Lung (tissue), 12 donors: Measurements from ENCODE around the gene STX16. TPM values are rescaled to one million over a fixed set of nuclear protein-coding genes. Genes with fewer than 3 reads are reported as not detected.

Experiments
- ATAC-seq: fragments of 200-7000 bp; cut with Tn5 transposase; one replicate; pipeline ENCODE4 v1.9.1; 2020; ENCODE audit warnings: moderate number of reproducible peaks; ENCODE audit not compliant: insufficient read depth, low FRiP score
- DNase-seq, 3 donors: peaks; one replicate each; pipeline ENCODE4 v3.0.0-alpha.2; 2013 to 2017
- H3K27ac ChIP-seq, 2 donors: one replicate each; pipeline ENCODE4 v1.5.1; 2013; ENCODE audit warnings: mild to moderate bottlenecking in 2 of 2, moderate library complexity in 2 of 2, control low read depth in 1 of 2, inconsistent platforms in 1 of 2, low read depth in 1 of 2, low read length in 1 of 2
- H3K27me3 ChIP-seq, 3 donors: one replicate each; pipeline ENCODE4 v1.5.1; 2013; ENCODE audit warnings: low read length in 2 of 3; ENCODE audit not compliant: control insufficient read depth in 3 of 3, insufficient read depth in 3 of 3
- H3K36me3 ChIP-seq, 4 donors: one replicate each; pipeline ENCODE4 v1.5.1; 2013; ENCODE audit warnings: low read length in 4 of 4, mild to moderate bottlenecking in 1 of 4, moderate library complexity in 1 of 4; ENCODE audit not compliant: control insufficient read depth in 4 of 4, insufficient read depth in 4 of 4
- H3K4me1 ChIP-seq, 5 donors: one replicate each; pipeline ENCODE4 v1.5.1; 2013; ENCODE audit warnings: low read length in 5 of 5, mild to moderate bottlenecking in 2 of 5, moderate library complexity in 1 of 5; ENCODE audit not compliant: control insufficient read depth in 5 of 5, insufficient read depth in 5 of 5
- H3K4me3 ChIP-seq: one replicate; pipeline ENCODE4 v1.5.1; 2013; ENCODE audit warnings: mild to moderate bottlenecking, control low read depth, moderate library complexity
- H3K9ac ChIP-seq, 2 donors: one replicate each; pipeline ENCODE4 v1.5.1; 2013; ENCODE audit warnings: low read length in 2 of 2, control low read depth in 1 of 2; ENCODE audit not compliant: insufficient read depth in 1 of 2
- H3K9me3 ChIP-seq, 4 donors: one replicate each; pipeline ENCODE4 v1.5.1; 2013; ENCODE audit warnings: low read length in 3 of 4, mild to moderate bottlenecking in 1 of 4, moderate library complexity in 1 of 4; ENCODE audit not compliant: control insufficient read depth in 4 of 4, insufficient read depth in 3 of 4
- WGBS, 2 donors: extraction: QIAGEN DNeasy Blood & Tissue Kit; methylation state at CpG; one replicate each; pipeline ENCODE4 v1.1.7; 2013; 5-methylcytosine and 5-hydroxymethylcytosine counted together
- polyA plus RNA-seq, 2 donors: library from polyadenylated mRNA; stranded (reverse); fragments of 200-250 nt; gene quantifications; one replicate each; pipeline ENCODE4 v1.2.1, GENCODE V29; 2013
- total RNA-seq, 2 donors: library from RNA; depleted of rRNA in 1 of 2; stranded (reverse); fragments of >200 nt in 1 of 2; gene quantifications; one replicate each; pipeline ENCODE4 v1.2.1, GENCODE V29; 2014 to 2021
- TF ChIP-seq, protein P1 (sequence below): IDR thresholded peaks from 2 replicates; pipeline ENCODE4 v1.5.1; 2012; ENCODE audit warnings: mild to moderate bottlenecking; ENCODE audit errors: control extremely low read depth, extremely low read depth
- donor health status: control.
- donor health status: control.
- donor health status: Bipolar disorder and iron deficiency.
- donor health status: healthy.
- donor health status: DM: yes; HTN: yes; CAD: no.

STX16 gene
- total and polyA plus RNA-seq, 4 donors, result 37.1 to 85.2 (median 46.9) TPM

DNA sequence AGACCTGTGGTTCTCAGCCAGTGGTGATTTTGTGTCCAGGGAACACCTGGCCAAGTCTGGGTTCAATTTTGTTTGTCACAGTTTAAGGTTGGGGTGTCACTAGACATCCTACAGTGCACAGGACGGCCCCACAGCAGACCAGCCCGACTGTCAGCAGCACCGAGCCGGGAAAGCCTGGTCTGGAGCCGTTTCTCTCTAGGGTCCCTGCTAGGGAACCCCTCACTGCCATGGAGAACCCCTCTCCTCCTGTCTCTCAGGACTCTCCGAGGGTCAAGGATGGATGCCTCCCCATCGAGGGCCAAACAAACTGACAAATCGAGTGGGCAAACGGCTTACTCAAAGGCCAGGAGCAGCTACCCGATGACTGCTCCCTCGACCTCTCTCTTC lies 15.8 kb upstream of the STX16 start:
- TF ChIP-seq, protein P1, sequence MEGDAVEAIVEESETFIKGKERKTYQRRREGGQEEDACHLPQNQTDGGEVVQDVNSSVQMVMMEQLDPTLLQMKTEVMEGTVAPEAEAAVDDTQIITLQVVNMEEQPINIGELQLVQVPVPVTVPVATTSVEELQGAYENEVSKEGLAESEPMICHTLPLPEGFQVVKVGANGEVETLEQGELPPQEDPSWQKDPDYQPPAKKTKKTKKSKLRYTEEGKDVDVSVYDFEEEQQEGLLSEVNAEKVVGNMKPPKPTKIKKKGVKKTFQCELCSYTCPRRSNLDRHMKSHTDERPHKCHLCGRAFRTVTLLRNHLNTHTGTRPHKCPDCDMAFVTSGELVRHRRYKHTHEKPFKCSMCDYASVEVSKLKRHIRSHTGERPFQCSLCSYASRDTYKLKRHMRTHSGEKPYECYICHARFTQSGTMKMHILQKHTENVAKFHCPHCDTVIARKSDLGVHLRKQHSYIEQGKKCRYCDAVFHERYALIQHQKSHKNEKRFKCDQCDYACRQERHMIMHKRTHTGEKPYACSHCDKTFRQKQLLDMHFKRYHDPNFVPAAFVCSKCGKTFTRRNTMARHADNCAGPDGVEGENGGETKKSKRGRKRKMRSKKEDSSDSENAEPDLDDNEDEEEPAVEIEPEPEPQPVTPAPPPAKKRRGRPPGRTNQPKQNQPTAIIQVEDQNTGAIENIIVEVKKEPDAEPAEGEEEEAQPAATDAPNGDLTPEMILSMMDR, result no peak
- ATAC-seq (no peak), DNase-seq (no peak)
- Histone ChIP-seq H3K27ac (no peak overlapping the region), H3K9ac (no peak overlapping the region), H3K4me1 (peaks cover 0 to 15% (median 0%) of the 10 kb centered on the region in 5 donors), H3K27me3 (peaks cover 0 to 6% (median 0%) of the 10 kb centered on the region in 3 donors), H3K4me3 (no peak overlapping the region), H3K36me3 (no peaks in the 10 kb centered on the region), H3K9me3 (no peaks in the 10 kb centered on the region)
- 81 to 83% methylated on average over 11 of the region's 11 CpGs for WGBS, 2 donors

DNA sequence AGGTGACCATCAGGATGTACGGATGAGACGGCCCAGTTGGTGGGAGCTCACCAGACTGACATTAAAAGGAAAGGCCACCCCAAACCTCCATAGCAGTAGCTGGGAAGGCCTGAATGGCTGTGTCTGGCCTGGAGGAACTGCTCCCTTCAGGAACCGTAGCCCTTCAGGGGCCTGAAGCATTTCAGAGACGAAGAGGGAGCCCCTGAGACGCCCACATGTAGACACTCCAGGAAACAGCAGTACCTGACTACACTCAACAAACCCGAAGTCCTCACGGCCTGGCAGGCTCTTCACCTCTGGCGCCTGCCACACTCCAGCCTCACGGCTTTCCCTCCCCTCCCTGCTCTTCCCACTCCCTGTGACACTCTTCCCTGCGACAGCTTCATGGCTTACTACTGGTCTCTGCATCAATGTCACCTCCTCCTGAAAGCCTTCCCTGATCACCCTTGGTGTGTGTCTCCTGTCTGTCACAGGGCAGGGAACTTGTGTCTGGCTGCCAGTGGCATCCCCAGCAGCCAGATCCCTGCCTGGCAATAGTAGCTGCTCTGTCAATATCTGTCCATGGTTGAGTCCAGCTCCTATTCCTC lies 14.6 kb upstream of the STX16 start:
- TF ChIP-seq, protein P1, result no peak
- Histone ChIP-seq H3K36me3 (no peaks in the 10 kb centered on the region), H3K27me3 (peaks cover 0 to 9% (median 0%) of the 10 kb centered on the region in 3 donors), H3K4me3 (no peak overlapping the region), H3K9ac (no peak overlapping the region), H3K27ac (no peak overlapping the region), H3K4me1 (peaks cover 0 to 15% (median 0%) of the 10 kb centered on the region in 5 donors), H3K9me3 (no peaks in the 10 kb centered on the region)
- ATAC-seq (no peak), DNase-seq (no peak)
- 82 to 86% methylated on average over 10 of the region's 10 CpGs for WGBS, 2 donors

DNA sequence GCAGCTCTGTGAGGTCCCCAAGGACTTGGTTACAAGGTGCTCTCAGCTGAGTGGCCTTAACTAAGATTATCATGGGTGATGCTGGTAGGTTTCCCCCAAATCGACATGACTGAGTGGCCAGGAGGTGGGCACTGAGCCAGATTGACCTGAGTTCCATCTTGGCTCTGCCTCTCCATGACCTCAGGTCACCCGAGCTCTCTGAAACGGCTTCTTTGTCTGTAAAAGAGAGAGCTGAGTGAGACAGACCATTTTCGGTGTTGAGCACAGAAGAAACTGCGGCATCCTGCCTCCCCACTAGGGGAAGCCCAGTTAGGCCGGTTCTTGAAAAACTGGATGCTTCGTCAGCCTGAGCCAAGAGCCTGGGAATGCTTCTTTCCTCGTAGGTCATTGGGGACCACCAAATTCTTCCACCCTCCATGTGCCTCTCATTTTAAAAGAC lies 14.1 kb upstream of the STX16 start:
- Histone ChIP-seq H3K27ac (no peak overlapping the region), H3K4me1 (peaks cover 0 to 15% (median 0%) of the 10 kb centered on the region in 5 donors), H3K9ac (no peak overlapping the region), H3K27me3 (peaks cover 0 to 9% (median 0%) of the 10 kb centered on the region in 3 donors), H3K36me3 (no peaks in the 10 kb centered on the region), H3K9me3 (no peaks in the 10 kb centered on the region), H3K4me3 (no peak overlapping the region)
- DNase-seq (no peak), ATAC-seq (no peak)
- 75 to 79% methylated on average over 8 of the region's 8 CpGs for WGBS, 2 donors
- TF ChIP-seq, protein P1, result no peak
